ENCODE data around the gene MAP3K6. TPM values are rescaled to one million over a fixed set of nuclear protein-coding genes. Genes with fewer than 3 reads are reported as not detected.

The MAP3K6 gene
- total RNA-seq, 1 experiment from 2014 or later, result 7.7 TPM

DNA sequence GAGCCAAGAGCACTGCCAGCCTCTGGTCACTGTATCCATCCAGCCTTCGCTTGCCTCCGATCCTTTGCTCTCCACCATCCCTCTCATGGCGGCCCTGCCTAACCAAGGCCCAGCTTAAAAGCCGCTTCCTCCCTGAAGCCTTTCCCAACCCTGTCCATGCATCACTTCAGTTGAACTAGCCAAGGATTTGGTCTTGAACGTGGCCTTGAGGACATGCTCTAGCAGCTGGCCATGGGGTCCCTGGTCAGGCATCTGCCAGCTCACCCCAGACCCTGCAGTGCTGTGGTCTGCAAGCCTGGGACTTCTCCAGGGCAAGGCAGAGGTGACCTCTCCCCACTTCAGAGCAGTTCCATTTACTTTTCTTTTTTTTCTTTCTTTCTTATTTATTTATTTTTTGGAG lies 30.0 kb downstream of the MAP3K6 start:
- Histone ChIP-seq H4K5ac (ENCODE audit: insufficient read length, low read depth, low read length) (no peak overlapping the region), H2AK5ac (ENCODE audit: insufficient read length, low read length) (no peak overlapping the region), H2BK20ac (ENCODE audit: low read depth, low read length, poor library complexity, severe bottlenecking) (no peak overlapping the region), H3K79me1 (ENCODE audit: insufficient read depth, low read depth, low read length, poor library complexity, severe bottlenecking) (no peaks in the 10 kb centered on the region), H2AFZ (ENCODE audit: low read length) (no peak overlapping the region), H3K23ac (ENCODE audit: insufficient read length, low read depth, low read length) (no peak overlapping the region), H3K56ac (ENCODE audit: insufficient read length, low read depth, low read length) (no peak overlapping the region), H2BK120ac (ENCODE audit: low read depth, low read length, poor library complexity, severe bottlenecking) (no peak overlapping the region), H3K18ac (ENCODE audit: insufficient read length, low read depth, low read length) (no peak overlapping the region), H3K14ac (ENCODE audit: insufficient read depth, low read length) (no peak overlapping the region; the same call in 1 of the 2 replicates), H2BK5ac (ENCODE audit: insufficient read length, low read length) (no peak overlapping the region), H4K91ac (ENCODE audit: insufficient read length, low read depth, low read length) (no peak overlapping the region), H3K9me3 (ENCODE audit: control insufficient read depth, low read depth, low read length) (no peaks in the 10 kb centered on the region), H2BK12ac (ENCODE audit: insufficient read length, low read depth, low read length) (no peak overlapping the region), H3K23me2 (ENCODE audit: insufficient read length, low read depth, low read length, poor library complexity, severe bottlenecking) (no peaks in the 10 kb centered on the region), H2BK15ac (ENCODE audit: low read depth, low read length) (no peak overlapping the region), H3K27ac (ENCODE audit: insufficient read length, low read depth, low read length) (no peak overlapping the region), H3K27me3 (ENCODE audit: insufficient read depth, low read length) (no peaks in the 10 kb centered on the region), H4K8ac (replicated peaks; ENCODE audit: insufficient read length, low read depth, low read length) (no peak overlapping the region), H3T11ph (ENCODE audit: low read length) (no peak overlapping the region), H3K79me2 (ENCODE audit: insufficient read depth, low read length) (no peaks in the 10 kb centered on the region), H3K4ac (ENCODE audit: low read depth, low read length) (no peak overlapping the region), H3K4me1 (ENCODE audit: insufficient read depth, low read length) (no peaks in the 10 kb centered on the region), H3K9ac (ENCODE audit: extremely low read depth, insufficient read length, low read length) (no peak overlapping the region), H4K20me1 (ENCODE audit: control insufficient read depth, insufficient read depth, insufficient read length) (no peaks in the 10 kb centered on the region), H3K4me2 (ENCODE audit: insufficient read depth, insufficient read length, low read length) (no peak overlapping the region)
- Mint-ChIP-seq H3K4me1 (peaks cover 20 to 25% of the 10 kb centered on the region in 2 experiments), H3K36me3 (ENCODE audit: insufficient read depth in 1 of 3, low read depth in 3 of 3) (peaks cover 25 to 50% (median 43%) of the 10 kb centered on the region in 3 experiments; a peak in 6 of 7 replicates), H3K27ac (no peak overlapping the region; a peak in 1 of 7 replicates), H3K4me3 (no peak overlapping the region), H3K27me3 (ENCODE audit: low read depth) (peaks cover 2% of the 10 kb centered on the region), H3K9me3 (no peaks in the 10 kb centered on the region)
- WGBS (ENCODE audit: extremely low coverage, insufficient read length, low lambda C conversion rate), result no CpG with 5 or more reads among the region's 5 CpGs
- no peak for DNase-seq
- TF ChIP-seq, protein P1, sequence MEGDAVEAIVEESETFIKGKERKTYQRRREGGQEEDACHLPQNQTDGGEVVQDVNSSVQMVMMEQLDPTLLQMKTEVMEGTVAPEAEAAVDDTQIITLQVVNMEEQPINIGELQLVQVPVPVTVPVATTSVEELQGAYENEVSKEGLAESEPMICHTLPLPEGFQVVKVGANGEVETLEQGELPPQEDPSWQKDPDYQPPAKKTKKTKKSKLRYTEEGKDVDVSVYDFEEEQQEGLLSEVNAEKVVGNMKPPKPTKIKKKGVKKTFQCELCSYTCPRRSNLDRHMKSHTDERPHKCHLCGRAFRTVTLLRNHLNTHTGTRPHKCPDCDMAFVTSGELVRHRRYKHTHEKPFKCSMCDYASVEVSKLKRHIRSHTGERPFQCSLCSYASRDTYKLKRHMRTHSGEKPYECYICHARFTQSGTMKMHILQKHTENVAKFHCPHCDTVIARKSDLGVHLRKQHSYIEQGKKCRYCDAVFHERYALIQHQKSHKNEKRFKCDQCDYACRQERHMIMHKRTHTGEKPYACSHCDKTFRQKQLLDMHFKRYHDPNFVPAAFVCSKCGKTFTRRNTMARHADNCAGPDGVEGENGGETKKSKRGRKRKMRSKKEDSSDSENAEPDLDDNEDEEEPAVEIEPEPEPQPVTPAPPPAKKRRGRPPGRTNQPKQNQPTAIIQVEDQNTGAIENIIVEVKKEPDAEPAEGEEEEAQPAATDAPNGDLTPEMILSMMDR (conservative IDR thresholded peaks at IDR 0.05), result no peak

Measured in H9 (cell line).